ENCODE results near the gene TENT4B. TPM values are rescaled to one million over a fixed set of nuclear protein-coding genes. Genes with fewer than 3 reads are reported as not detected.

TENT4B gene
- polyA plus RNA-seq, 1 experiment: 7.2 TPM

DNA sequence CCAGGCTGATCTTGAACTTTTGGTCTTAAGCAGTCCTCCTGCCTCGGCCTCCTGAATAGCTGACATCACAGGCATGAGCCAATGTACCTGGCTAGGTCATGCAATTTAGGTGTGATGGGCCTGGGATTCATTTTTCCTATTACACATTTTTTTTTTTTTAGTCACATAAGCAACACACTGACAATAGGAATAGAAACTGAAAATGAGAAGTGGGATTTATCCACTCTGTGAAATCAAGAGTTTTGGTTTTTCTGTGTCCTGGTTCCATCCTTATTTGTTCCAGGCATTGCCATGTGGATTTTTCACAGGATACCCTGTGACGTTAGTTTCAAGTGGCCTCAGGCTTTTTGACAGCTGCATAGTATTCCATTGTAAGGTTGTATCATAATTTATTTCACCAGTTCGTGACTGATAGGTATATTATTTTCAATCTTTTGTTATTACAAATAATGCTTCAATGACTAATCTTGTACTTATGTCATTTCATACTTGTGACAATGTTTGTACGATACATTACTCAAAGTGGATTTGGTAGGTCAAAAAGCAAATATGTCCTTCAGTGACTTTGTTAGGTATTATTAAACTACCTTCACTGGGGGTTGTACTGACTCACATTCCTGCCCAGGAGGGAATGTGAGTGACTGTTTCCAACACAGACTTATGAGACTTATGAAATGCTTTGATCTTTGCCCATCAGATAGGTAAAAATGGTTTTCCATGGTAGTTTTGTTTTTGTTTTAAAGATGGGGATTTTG, 123.9 kb downstream of the TENT4B start:
- no peak for DNase-seq (ENCODE audit: low read depth)
- ChIA-PET CTCF (no interaction called here), POLR2A (no interaction called here)
- TF ChIP-seq, protein P1, sequence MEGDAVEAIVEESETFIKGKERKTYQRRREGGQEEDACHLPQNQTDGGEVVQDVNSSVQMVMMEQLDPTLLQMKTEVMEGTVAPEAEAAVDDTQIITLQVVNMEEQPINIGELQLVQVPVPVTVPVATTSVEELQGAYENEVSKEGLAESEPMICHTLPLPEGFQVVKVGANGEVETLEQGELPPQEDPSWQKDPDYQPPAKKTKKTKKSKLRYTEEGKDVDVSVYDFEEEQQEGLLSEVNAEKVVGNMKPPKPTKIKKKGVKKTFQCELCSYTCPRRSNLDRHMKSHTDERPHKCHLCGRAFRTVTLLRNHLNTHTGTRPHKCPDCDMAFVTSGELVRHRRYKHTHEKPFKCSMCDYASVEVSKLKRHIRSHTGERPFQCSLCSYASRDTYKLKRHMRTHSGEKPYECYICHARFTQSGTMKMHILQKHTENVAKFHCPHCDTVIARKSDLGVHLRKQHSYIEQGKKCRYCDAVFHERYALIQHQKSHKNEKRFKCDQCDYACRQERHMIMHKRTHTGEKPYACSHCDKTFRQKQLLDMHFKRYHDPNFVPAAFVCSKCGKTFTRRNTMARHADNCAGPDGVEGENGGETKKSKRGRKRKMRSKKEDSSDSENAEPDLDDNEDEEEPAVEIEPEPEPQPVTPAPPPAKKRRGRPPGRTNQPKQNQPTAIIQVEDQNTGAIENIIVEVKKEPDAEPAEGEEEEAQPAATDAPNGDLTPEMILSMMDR (IDR thresholded peaks at IDR 0.05; ENCODE audit: insufficient read depth, low read depth, low read length): no peak
- H3K4me3 ChIP-seq (ENCODE audit: low read depth, low read length): no peak overlapping the region
- H3K27me3 ChIP-seq (ENCODE audit: control insufficient read depth, insufficient read depth, low read length): no peaks in the 10 kb centered on the region
- H3K36me3 ChIP-seq (ENCODE audit: control insufficient read depth, insufficient read depth, low read length): 0 out of 2 replicates have a peak, but pooled peaks cover 1% of the 10 kb centered on the region

DNA sequence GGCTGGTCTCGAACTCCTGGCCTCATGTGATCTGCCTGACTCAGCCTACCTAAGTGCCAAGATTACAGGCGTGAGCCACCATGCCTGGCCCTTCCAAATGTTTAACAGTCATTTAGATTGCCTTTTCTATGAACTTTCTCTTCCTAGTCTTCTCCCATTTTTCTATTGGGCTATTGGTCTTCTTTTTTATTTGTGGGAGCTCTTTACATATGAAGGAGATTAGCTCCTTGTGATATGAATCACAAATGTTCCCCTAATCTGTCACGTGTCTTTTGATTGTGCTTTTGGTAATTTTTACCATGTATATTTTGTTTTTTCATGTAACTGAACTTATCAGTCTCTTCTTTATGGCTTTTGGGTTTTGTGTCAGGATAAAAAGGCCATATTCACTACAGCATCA, 125.1 kb downstream of the TENT4B start:
- ChIA-PET POLR2A (interaction anchor here (0.7 kb wide), 1 partner anchor 24 kb away, joined by 5 read pairs; no protein-coding TSS in a partner anchor), CTCF (interaction anchor here (0.7 kb wide), 1 partner anchor 27 kb away, joined by 3 read pairs; no protein-coding TSS in a partner anchor)

DNA sequence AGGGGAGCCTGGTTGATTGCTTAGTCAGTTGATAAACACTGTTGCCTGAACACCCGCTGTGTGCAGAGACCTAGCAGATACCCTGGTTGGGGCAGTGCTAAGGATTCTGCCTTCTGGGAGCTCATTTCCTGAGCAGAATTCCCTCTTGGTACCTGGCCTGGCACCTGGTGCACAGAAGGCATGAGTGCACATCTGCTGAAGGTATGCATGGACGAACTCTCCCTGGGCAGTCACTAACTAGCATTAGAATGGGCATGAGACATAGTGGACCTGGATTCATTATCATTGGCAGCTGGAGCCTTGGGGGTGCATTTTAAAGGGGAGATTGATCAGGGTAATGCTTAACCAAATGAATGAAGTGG, 126.4 kb downstream of the TENT4B start:
- ChIA-PET POLR2A (no interaction called here), CTCF (interaction anchor here (1.1 to 1.3 kb wide), 2 partner anchors 11 to 48 kb away, joined by 3 to 5 read pairs; no protein-coding TSS in a partner anchor)
- TF ChIP-seq, protein P1 (IDR thresholded peaks at IDR 0.05; ENCODE audit: insufficient read depth, low read depth, low read length): no peak
- H3K4me3 ChIP-seq (ENCODE audit: low read depth, low read length): no peak overlapping the region
- H3K36me3 ChIP-seq (ENCODE audit: control insufficient read depth, insufficient read depth, low read length): no peaks in the 10 kb centered on the region
- H3K27me3 ChIP-seq (ENCODE audit: control insufficient read depth, insufficient read depth, low read length): no peaks in the 10 kb centered on the region
- no peak for DNase-seq (ENCODE audit: low read depth)

More for the DNA sequence above, 125.1 kb downstream of the TENT4B start:
- Histone ChIP-seq H3K27me3 (ENCODE audit: control insufficient read depth, insufficient read depth, low read length) (no peaks in the 10 kb centered on the region), H3K36me3 (ENCODE audit: control insufficient read depth, insufficient read depth, low read length) (no peaks in the 10 kb centered on the region), H3K4me3 (ENCODE audit: low read depth, low read length) (no peak overlapping the region)
- TF ChIP-seq, protein P1 (IDR thresholded peaks at IDR 0.05; ENCODE audit: insufficient read depth, low read depth, low read length): no peak
- DNase-seq (ENCODE audit: low read depth): no peak

DNA sequence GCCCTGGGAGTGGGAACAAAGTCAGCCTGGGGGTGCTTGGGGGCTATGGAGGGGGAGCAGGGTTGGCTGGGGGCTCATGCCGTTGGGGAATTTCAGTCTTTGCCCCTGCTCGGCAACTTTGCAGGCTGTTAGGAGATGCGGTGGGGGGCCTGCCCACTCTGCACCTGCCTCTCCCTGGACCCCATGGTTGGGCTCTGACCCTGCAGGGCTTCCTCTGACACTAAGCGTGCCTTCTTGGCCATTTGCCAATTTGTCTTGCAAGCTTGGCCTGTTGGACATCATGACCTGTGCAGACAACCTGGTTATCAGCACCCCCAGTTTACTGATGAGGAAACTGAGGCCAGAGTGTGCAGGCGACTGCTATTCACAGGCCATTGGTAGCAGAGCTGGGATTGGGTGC, 127.8 kb downstream of the TENT4B start:
- TF ChIP-seq, protein P1 (IDR thresholded peaks at IDR 0.05; ENCODE audit: insufficient read depth, low read depth, low read length): no peak
- Histone ChIP-seq H3K4me3 (ENCODE audit: low read depth, low read length) (no peak overlapping the region), H3K36me3 (ENCODE audit: control insufficient read depth, insufficient read depth, low read length) (no peaks in the 10 kb centered on the region), H3K27me3 (ENCODE audit: control insufficient read depth, insufficient read depth, low read length) (no peaks in the 10 kb centered on the region)
- DNase-seq (ENCODE audit: low read depth): no peak
- POLR2A ChIA-PET: no interaction called here
- CTCF ChIA-PET: interaction anchor here (1.5 kb wide), 1 partner anchor 9 kb away, joined by 6 read pairs; no protein-coding TSS in a partner anchor

Small RNA genes within 50 kb of the gene (small RNA-seq; reads per million reads assigned to genes)
- gene RF00156 (ENCODE audit: insufficient read length, low read depth, low replicate concordance): not detected
- gene RPL10P14 (ENCODE audit: insufficient read length, low read depth, low replicate concordance): not detected

Other genes with a start within 250 kb of the TENT4B start
- 15.2 and 24.5 TPM in 2 replicates for gene CNEP1R1, start 128.1 kb upstream of the TENT4B start, polyA plus RNA-seq (2011; rRNA removed)
- gene HEATR3, start 87.3 kb upstream of the TENT4B start, polyA plus RNA-seq (2011; rRNA removed): 13.0 and 18.5 TPM in 2 replicates
- gene ADCY7, start 113.2 kb downstream of the TENT4B start, polyA plus RNA-seq (2011; rRNA removed): 5.3 and 13.2 TPM in 2 replicates
- gene BRD7, start 215.7 kb downstream of the TENT4B start, polyA plus RNA-seq (2011; rRNA removed): 30.3 and 51.7 TPM in 2 replicates

Measured in BJ (cell line).